UCSD-AML1 (cell line): ENCODE results near the gene DTX4.

Experiments used
- DNase-seq: peaks from one replicate; lab custom pipeline; 2025; ENCODE audit not compliant: unreplicated experiment; lab: John Stamatoyannopoulos, UW

Gene DTX4

DNA sequence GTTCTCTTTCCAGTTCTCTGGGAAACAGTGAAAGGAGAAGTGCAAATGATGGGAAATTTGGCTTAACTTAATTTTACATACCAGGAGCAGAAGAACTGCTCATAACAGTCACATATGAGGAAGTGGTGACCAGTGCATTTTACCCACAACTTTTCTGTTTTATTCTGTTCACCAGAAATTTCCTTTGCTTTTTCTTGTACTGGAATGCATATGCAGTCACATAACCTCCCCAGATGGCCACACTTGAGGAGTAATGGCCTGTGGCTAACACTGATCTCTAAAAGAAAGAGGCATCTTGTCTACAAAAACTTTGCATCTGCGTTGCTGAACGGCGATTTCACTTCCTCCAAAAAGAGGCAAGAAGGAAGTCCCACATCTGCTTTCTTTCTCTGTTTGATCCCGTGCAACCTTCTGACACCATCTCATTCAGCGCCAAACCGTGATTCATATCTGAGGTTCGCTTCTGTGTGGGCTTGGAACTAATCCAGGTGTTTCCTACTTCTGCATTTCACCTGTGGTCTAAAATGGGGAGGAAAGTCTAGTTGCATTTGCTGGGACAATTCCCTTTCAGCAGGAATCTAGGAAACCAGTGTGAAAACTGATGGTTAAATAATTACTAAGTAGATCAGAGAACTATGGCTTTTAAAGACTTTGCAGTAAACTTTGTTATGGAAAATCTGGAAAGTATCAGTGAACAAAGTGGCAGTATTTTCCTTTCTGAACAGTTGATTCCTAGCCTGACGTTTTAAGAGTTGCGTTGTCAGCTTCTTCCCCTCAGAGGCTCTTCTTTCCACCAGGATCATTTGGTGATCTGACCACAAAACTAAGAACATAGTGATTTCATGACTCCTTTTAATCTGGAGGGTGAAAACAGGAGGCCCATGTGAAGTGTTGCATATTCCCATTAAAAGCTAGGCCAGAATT lies 45.0 kb downstream of the DTX4 start:
- no peak for DNase-seq

DNA sequence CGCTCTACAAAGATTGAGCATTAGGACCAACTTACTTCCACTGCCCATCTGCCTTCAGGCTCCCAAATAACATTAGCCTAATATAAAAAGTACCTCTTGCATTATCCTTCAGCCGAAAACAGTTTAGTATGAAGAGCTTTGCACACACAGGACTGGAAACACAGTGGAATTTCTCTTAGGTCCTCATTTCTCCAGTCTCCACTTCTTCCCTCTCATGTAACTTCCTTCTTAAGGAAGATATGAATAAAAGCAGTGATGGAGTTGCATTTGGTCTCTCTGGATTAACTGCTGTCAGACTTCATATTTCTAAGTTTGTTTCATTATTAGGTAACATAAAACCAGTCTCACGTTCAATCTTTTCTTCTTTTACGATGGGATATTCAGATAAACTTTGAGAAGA lies 46.4 kb downstream of the DTX4 start:
- no peak for DNase-seq

DNA sequence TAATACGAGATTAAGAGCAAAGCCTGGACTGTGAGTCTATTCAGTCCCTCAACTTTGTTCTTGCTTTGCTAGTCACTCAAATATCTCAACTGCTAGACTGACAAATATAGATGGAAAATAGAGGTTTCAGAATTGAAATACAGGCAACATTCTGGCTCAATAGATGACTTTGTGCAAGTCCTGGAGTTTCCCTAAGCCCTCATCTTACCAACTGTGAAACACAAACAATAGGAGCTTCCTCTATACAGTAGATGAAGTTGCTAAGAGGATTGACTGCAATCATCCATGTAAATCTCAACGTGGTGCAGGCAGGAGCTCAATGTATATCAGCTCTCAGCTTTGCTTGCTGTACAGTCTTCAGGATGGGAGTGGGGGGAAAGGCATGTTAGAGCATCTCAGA lies 47.0 kb downstream of the DTX4 start:
- no peak for DNase-seq

DNA sequence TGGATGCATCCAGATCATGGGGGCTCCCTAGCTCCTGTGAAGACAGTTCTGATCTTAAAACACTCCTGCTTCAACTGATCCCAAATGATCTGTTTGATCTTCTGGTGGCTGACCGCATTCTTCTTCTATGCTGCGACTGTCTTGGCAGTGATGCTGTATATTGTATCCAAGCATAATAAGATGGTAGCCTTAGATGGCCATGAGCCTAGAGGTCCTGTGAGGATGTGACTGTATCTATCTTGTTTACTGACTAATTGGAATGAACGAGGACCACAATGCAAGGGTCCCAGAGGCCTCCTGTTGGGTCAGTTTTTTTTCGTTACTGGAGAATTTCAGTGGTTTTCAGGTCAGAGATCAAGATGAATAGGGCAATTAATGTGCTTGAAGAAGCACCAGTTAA lies 47.9 kb downstream of the DTX4 start:
- DNase-seq, result no peak

DNA sequence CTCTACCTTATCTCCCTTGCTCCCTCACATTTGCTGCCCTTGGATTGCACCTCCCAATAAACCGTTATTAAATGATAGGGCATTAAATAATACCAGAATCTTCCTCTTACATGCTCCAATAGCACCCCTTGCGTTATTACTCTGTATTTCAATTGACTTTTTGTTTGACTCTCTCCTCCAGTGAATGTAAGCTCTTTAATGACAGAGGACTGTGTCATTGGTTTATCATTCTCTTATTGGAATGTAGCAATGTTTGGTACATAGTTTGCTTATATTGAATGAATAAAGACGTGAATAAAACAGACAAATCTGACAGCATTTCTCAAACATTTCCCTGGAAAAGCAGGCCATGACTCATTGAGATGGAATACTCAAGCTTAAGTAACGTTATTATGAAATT lies 49.5 kb downstream of the DTX4 start:
- DNase-seq, result no peak

DNA sequence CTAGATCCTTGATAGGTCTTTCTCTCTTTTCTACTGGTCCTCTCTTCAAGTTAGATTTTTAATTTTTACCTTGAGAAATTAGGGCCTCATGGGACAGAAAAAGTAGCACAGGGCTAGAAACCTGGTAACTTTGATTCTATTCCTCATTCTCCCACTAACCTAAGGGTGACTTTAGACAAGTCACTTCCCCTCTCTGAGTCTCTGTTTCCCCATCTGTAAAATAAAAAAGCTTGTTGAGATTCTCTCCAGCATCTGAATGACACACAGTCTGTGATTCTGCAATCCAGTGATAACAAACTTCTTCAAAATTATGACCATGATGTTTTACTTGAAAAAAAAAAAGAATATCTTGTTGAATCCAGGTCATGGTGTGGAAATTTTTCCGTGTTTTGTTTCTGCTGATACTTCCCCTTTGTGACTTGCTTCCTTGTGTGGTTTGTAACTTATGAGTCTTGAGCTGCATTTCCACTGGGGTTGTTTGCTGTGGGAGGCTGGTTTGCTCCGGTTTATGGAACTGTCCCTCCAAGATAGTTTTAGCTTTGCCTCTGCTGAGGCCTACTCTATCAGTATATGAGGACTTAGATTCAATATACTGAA lies 50.6 kb downstream of the DTX4 start:
- no peak for DNase-seq

DNA sequence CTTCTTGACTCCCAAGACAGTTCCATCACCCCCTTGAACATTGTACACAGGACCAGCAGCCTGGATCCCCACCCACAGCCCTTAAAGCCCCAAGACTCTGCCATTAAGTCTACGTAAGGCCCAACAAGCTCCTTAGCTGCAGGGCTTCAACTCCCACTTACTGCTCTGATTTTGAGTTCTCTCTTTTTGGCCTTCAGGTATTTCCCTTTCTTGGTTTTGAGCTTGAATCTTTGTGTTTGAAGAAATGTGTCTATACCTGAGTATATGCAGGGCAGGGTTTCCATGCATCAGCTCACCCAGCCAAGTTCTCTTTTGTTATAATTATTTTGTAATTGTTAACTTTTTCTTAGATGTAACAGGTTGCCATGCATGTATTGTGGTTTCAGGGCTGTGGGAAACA lies 51.2 kb downstream of the DTX4 start:
- DNase-seq, result no peak

DNA sequence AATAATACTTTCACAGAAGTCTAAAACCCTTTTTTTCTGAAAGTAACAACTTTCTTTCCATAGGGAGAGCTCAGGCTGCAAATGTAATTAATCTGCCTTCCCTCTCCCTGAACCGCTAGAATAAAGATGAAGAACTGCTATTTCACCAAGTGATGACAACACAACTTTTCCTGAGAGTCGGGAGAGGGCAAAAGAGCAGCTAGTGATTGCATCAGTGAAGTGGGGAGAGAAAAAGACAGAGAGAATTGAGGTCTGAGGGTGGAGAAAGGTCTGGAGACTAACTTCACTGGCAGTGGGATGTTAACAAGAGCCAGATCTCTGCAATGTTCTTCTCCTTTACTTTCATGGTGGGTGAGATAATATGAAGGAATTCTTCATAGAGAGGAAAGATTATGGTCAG lies 51.7 kb downstream of the DTX4 start:
- DNase-seq, result no peak

DNA sequence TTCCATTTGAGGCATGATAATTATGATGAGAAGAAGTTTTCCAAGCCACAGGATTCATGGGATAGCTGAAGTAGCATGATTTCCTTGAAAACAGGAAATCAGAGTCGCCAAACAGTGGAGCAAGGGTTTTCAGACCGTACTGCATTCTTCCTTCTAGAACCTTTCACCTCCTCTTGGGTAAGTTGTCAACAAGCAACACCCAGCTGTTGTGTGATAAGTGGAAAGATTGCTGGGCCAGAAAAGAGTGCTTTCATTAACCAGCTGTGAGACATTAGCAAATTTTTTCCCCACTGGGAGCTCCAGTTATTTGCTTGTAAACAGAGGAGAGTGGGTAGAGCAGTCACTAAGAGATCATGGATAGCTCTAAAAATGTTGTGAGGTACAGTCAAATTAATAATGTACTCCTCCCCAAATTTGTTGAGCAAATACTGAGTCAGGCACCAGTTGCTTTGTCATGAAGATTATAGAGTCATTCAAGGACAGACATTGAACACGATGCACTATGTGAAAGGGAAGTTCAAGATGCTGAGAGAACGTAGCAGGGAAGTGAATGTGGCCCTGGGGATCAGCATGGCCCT lies 52.5 kb downstream of the DTX4 start:
- DNase-seq, result no peak

DNA sequence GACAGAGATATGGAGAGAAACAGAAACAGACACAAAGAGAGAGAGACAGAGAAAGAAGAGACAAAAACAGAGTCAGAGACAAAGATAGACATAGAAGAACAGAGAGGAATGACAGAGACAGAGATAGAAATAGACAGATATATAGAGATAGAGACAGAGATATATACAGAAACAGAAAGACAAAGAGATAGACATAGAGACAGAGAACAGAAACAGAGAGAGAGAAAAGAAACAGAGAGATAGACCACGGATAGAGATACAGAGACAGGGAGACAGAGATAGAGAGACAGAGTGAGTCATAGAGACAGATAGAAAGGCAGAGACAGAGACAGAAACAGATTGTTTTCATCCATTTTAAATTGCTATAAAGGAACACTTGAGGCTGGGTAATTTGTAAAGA lies 53.1 kb downstream of the DTX4 start:
- DNase-seq, result no peak

DNA sequence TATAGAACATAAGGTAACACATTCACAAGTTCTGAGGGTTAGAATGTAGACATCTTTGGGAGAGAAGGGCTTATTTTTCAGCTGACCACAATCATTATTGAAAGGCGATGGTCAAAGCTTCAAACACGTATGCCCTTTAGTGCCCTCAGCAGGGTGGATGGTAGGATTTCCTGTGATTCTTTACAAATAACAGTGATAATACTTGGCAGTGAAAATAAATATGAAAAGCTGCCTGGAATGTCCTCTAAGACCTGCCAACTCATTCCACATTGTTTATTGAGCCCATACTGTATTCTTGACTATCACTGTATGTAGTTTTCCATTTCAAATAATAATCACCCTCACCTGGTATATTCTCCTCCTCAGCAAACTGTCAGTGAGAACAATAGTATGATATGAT lies 54.5 kb downstream of the DTX4 start:
- no peak for DNase-seq

DNA sequence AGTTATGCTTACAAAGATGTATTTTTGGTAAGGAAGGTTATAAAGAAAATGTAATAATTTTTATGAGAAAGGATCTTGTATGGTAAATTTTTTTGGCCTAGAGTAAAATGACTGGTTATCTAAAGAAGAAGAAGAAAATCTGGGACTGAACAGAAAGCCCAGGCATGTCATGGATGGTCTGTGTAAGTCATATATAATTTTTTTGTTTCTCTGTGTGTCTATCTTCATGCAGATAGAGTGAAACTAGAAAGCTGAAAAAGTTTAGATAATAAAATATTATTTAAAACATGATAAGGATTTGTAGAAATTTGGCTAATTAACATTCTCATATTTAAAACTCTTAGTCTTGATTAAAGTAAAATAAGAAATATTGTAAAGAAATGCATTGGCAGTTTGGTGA lies 68.4 kb downstream of the DTX4 start:
- DNase-seq, result no peak

DNA sequence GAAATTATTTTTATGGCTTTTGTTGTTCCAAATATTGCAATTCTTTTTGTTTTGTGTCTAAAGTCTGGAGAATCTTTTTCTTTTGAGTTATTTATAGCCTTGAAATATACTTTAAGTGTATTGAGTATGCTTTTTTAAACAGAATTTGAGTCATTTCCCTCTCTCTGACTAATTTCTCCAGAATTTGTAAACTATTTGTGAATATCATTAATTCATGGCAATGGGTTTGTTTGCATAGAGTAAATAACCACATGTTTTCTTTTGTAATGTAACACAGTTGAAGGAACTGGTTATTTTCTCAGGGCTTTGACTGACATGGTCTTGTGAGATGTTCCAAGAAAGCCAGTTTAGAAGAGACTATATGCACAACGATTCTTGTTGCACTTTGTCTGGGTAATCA lies 71.7 kb downstream of the DTX4 start:
- DNase-seq, result no peak

DNA sequence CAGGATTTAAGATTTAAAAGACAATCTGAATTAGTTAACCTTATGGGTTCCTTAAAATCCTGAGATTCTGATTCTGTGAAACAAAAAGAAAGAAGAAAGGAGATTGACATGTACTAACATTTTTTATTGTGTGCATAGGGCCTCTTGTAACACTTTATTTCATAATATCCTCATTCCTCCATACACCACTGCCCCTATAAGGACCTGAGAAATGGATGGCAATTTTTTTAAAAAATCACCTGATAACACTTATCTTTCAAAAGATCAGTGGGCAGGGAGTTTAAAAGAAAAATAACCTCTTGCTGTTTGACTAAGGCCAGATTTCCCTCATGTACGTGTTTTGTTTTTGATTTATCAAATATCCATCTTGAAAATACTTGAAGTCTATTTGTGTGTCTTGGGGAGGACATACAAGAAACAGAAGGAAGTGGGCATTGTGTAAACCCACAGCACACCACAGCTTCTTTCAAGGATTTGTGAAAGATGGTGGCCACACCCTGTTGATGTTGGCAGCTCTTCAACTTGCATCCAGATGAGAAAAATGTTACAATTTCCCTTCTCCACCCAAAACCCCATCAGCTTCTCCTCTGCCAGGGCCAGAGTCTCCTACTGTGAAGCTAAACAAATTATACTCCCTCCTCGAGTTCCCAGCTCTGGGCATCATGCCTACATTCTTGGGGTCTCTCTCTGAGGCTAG lies 75.7 kb downstream of the DTX4 start:
- no peak for DNase-seq

DNA sequence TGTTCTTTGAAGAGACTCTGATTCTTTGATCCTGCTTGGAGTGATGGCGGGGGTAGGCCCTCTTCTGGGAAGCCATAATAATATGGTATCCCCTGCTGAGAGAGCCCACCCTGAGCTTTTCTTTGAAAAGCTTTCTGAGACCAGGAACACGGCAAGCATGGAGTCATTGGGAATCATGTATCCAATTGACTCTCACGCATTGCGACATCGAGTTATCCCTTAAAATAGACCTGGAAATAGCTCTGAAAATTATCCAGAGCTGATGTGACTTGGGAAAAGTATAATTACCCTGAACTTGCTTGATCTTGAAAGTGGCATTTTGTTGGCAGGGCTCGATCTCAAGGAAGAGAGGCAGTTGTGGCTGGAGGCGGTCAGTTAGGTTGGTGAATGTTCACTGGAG lies 77.6 kb downstream of the DTX4 start:
- DNase-seq, result no peak

DNA sequence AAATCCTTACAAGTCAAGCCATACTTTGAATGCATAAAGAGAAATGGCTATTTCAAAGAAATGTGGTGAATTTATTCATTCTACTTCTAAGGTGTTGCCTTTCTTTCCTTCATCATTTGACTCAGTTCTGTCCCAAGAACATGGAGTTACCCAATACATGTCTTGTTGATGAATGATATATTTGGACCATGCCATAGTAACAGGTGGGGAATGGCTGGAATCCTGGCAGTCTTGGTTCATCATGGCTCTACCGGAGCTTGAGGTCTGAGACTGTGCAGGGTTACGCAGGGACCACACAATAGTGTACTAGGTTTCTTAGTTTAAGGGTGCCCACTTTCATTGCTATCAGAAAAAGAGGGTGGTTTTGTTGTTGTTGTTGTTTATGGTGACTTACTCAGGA lies 81.1 kb downstream of the DTX4 start:
- no peak for DNase-seq

DNA sequence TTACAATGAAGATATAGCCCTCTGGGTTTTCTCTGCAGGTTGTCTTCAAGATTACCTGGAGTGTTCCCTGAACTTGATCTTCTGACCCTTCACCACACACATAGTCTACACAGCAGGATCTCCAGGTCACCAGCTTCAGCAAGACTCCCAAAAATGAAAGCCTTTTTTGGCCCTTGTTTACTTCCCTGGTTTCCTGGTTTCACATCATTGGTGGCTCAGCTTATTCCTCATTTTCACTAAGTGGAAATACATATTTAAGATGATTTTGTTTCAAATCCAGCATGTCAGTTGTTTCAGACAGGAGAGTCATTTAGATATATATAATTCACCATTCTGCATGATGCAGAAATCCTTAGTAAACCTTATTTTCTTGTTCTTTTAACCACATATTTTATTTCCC lies 82.4 kb downstream of the DTX4 start:
- no peak for DNase-seq

DNA sequence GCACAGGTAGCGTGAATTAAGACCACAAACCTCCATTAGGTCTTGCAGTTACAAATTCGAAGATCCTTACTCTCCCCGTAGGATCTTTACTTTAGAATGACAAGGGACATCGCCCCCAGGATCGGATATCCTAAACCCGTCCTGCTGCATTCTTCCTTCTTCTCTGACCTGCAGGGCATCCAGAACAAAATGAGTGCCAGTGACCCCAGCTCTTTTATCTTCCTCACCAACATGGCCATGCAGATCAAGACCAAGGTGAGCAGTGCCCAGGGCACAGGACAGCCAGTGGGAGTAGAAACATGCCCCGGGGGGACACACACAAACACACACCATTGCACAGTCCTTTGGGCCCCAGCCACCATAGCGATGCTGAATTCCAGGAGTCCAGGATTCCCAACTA lies 83.3 kb downstream of the DTX4 start:
- DNase-seq, result no peak
